HG02610 (cell line): ENCODE results near the gene DGKQ.
"Not testable (repeated sequence)": the region's sequence is repeated elsewhere in the genome, so short reads cannot be mapped to it uniquely, and the experiment has no call there.

ENCODE experiments used
- ATAC-seq: cut with Tn5 transposase; IDR thresholded peaks from one replicate; pipeline ENCODE4 v1.9.1; 2021; ENCODE audit warnings: mild to moderate bottlenecking, moderate library complexity; ENCODE audit not compliant: unreplicated experiment

Gene DGKQ

DNA sequence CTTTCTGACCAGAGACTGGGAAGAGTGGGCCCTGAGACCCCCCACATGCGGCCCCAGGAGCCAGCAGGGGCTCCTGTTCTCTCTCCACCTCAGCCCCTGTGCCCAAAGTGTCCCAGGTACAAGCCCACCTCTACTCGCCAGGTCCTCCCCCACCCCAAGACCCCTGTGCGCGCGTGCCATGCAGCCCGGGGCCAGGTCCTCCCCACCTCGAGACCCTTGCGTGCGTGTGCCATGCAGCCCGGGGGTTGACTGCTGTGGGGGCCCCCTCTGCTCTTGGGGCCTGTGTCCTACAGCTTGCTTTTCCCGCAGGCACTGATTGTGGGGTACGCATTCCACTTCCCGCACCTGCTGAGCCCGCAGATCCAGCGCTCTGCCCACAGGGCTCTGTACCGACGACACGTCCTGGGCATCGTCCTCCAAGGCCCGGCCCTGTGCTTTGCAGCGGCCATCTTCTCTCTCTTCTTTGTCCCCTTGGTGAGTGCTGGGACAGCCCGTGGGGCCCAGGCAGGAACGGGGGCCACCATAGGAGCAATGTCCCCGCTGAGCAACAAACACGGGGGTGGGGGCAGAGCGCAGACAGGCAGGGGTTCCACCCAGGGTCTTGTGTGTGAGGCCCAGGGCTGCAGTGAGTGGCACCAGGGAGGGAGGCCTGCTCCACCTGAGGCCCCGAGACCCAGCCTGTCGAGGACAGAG is 20.3 kb downstream of the DGKQ start:
- ATAC-seq: no peak

DNA sequence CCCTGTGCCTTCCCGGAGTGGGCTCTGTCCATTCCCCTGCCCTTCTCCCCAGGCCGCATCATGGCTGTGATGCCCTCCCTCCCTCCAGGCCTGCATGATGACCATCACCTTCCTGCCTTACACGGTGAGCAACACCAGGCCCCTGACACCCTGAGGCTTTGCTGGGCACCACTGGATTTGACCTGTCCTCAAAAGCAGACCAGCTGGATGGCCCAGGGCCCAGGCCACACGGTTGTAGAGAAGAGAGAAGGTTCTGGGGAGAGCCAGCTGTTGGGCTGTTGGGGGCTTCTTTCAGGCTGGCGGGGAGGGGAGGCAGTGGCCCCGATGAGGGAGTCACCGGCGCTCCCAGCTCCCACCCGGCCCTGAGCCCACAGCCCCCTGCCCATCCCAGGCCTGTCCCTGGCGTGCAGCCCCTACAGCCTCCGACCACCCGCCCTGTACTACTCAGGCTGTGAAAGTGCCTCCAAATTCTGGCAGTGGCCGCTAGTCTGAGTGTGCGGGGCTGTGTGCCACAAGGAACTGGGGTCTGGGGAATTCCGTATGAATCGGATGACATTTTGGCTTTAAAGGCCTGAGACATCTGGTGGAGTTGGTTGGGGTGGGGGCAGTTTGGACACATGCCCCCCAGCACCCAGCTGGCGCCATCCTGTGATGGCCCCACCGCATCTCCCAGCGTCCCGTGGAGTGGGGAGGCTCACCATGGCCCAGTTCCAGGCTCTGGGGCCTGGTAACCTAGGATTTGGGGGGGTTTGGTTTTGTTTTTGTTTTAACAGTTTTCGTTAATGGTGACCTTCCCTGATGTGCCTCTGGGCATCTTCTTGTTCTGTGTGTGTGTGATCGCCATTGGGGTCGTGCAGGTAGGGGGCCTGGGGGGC is 21.5 kb downstream of the DGKQ start:
- no peak for ATAC-seq

DNA sequence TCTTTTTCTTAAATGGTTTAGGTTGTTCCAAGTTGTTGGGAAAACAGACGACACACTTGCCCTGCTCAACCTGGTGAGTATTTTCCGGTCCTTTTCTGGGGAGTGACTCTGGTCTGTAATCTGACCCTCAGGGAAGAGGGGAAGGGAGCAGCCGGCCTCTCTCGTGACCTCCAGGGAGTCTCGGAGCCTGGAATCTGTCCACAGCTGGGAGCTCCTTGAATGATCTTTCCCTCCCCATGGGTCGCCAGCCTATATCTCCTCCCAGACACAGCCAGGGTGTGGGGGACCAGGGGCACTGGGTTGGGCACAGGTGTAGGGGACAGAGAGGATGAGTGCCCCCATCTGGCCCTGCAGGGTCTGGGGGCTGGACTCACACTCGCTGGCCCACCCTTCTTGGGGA is 22.2 kb downstream of the DGKQ start:
- ATAC-seq: no peak

DNA sequence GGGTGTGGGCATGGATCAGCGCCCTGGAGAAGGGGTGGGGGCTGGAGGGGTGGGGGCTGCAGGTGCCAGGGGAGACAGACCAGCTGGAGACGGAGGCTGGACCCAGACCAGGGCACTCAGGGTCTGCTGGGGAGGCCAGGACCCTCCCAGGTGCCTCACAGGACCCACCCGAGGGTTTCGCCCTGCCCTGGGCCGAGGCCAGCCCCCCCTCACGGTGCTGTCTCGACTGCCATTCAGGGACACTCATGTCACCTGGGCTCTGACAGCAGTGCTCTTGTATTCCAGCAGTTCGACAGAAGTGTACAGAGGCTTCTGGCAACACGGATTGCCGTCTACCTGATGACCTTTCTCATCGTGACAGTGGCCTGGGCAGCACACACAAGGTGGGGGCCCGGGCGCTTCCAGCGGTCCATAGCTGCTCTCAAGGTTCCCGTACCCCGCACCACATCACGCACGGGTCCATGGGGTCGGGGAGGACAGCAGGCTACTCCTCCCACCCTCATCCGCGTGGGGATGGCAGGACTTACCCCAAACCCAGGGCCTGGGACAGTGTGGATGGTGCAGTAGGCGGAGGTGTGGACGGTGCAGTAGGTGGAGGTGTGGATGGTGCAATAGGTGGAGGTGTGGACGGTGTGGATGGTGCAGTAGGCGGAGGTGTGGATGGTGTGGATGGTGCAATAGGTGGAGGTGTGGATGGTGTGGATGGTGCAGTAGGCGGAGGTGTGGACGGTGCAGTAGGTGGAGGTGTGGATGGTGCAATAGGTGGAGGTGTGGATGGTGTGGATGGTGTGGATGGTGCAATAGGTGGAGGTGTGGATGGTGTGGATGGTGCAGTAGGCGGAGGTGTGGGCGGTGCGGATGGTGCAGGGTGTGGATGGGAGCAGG is 23.0 kb downstream of the DGKQ start:
- no peak for ATAC-seq

DNA sequence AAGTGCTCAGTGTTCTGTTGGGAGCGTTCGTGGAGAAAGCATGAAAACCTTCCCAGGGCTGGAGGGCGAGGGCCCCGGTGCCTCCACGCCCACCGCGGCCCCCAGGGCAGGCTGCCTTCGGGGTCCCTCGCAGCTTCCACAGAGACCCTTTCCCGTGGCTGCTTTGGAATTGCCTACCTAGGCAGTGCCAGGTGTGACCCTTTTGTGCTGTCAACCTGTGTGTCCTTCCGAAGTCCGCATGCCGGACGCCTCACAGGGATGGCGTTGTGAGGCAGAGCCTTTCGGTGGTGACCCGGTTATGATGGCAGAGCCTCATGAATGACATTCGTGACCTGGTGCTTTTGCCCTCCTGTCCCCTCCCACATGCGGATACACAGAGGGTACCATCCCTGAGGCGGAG is 23.7 kb downstream of the DGKQ start:
- no peak for ATAC-seq

DNA sequence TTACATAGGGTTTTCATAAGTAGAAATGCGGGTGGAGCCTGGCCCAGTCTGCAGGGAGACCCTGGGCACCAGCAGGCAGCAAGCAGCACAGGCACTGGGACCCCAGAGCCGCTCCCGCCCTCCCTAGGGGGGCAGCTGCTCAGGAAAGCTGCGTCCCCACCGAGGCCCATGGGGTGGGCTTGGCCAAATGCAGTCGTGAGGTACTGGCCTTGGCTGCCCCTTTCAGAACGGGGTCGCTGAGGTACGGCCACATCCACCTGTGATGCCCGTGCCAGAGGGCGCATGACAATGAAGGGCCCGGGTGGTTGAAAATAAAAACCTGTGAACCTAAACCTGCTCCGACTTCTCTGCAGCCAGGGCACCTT is 24.5 kb downstream of the DGKQ start:
- ATAC-seq: no peak

DNA sequence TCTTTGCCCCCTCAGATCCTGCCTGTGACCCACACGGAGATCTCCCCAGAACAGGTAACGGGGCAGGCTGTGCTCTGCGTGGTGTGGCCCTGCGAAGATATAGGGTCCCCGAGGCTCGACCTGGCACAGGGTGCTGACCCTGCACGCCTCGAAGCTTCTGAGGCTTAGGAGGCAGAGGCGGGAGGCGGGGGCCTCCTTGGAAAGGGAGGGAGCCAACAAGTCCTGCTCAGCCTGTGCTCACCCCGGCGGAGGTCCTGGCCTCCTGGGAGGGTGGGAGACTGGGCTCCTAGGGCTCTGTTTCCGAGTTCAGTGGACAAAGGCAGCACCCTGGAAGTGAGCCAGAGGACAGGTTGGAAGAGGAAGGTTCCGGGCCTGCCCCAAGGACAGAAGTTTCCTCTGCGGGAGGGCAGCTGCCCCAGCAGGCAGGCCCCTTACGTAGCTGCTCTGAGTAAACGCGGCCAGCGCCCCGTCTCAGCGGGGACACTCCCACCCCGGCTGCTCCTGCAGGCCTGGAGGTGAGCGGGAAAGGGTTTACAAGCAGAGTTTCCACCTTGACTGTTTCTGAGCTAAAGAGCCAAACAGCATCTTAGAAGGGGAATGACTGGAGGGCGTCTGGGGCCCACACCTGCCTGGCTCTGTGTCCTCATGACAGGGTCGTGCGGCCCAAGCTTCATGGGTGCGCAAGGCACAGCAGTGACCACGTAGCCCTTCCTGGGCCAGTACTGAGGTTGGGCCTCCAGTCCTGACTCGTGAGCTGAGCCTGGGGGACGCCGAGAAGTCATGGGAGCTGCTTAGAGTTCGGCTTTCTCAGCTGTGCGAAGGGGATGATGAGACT is 25.1 kb downstream of the DGKQ start:
- ATAC-seq: no peak

DNA sequence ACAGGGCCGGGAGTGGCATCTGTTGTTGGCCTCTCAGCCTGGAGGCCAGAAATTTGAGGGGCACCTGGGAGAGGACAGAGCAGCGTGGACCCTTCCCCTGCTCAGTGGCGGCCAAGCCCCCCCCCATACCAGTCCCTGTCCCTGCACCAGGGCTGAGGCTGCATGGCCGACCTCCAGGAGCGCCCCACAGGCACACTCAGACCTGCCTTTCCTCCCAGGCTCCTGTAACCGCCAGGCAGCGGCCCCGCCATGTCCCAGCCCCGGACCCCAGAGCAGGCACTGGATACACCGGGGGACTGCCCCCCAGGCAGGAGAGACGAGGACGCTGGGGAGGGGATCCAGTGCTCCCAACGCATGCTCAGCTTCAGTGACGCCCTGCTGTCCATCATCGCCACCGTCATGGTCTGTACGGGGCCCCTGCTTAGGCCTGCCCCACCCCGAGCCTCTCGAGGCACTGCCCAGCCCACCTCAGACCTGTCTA is 25.8 kb downstream of the DGKQ start:
- no peak for ATAC-seq

DNA sequence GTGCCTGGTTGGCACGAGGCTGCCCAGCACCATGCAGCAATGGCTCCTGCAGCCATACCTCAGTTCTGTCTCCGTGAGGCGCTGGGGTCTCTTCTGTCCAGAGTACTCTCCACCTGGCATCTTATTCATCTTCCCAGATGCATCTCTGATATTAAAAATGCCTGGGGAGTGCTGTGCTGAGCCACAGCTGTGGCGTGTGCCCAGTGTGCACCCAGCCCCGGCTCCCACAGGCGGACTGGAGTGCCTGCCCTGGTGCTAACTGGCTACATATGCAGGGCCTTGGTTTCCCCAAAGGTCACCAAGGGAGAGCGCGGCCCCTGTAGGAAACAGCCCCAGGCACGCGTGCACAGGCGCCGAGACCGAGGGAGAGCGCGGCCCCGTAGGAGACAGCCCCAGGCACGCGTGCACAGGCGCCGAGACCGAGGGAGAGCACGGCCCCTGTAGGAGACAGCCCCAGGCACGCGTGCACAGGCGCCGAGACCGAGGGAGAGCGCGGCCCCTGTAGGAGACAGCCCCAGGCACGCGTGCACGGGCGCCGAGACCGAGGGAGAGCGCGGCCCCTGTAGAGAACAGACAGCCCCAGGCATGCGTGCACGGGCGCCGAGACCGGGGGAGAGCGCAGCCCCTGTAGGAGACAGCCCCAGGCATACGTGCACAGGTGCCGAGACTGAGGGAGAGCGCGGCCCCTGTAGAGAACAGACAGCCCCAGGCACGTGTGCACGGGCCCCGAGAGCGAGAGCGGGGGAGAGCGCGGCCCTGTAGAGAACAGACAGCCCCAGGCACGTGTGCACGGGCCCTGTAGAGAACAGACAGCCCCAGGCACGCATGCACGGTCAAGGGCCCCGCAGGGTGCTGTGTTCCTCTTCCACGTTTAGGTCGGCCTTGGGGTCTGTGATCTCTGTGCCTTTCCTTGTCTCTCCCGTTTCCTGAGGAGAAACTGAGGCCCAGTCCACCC is 26.6 kb downstream of the DGKQ start:
- ATAC-seq: no peak

DNA sequence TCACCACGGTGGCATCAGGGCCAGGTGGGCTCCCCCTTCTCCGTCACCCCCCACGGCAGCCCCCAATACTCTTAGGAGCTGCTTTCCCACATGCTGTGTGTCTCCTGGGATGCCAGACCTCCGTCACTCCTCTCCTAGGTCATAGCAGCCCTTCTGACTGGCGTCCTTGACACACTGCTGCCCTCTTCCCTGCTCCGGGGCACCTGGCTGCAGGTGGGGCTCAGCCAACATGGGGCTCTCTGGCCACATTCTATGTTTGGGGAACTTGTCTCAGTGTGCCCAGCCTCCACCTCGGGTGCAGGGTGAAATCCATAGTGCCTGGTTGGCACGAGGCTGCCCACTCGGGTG is 27.3 kb downstream of the DGKQ start:
- no peak for ATAC-seq

DNA sequence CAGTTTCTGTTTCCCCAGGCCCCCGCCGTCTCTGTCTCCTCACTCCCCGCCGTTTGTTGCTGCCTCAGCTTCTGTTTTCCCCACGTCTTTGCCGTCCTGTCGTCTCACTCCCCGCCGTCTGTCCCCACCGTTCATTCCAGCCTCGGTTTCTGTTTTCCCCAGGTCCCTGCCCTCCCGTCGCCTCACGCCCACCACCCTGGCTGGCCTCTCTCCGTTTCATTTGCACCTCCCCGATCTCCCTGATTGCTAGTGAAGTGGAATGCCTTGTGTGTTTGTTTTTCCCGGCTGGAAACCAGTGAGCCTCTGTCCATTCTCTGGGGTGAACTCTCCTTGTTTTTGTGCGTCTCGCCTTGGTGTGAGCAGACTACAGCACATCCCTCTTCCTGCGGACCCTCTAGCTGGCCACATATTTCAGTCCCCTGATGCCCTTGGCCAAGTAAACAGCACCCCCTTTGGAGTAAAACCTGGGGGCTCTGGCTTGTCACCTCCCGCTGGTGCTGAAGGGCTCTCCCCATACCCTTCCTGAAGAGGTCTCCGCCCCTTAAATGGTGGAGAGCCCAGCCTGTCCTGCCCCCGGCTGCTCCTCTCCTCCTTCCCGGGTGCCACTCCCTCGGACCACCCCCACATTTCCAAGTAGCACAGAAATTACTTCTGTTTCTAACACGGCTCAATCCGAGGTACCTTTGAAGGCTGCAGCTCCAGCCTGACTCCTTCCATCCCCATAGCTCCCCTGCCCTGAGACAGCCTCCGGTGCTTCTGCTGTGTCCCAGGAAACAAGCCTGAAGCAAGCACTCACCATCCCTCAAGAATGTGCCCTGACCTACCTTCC is 27.9 kb downstream of the DGKQ start:
- no peak for ATAC-seq

DNA sequence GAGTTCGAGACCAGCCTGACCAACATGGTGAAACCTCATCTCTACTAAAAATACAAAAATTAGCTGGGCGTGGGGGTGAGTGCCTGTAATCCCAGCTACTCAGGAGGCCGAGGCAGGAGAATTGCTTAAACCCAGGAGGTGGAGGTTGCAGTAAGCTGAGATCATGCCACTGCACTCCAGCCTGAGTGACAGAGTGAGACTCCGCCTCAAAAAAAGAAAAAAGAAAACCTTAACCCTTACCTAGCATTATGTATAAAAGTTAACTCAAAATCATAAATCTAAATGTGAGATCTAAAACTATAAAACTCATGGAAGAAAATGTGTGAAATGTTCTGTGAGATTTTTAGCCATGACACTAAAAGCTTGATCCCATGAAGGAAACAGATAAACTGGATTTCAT is 33.9 kb downstream of the DGKQ start:
- not testable (repeated sequence) for ATAC-seq

DNA sequence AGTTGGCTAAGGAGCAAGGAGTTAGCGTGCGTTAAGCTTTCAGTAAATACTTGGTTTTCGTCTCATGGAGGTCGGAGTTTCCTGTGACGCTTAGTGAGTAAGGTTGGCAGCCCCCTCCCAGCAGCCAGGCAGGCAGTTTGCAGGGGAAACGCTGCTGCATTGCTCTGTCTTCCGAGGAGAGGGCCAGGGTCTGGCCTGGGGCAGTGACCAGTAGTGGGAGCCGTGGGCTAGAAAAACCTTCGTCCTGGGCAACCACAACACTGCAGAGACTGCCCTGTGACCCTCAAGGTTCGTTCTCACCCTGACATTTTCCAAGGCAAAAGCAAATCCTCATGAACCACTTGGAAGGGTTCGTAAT is 40.7 kb downstream of the DGKQ start:
- ATAC-seq: no peak

DNA sequence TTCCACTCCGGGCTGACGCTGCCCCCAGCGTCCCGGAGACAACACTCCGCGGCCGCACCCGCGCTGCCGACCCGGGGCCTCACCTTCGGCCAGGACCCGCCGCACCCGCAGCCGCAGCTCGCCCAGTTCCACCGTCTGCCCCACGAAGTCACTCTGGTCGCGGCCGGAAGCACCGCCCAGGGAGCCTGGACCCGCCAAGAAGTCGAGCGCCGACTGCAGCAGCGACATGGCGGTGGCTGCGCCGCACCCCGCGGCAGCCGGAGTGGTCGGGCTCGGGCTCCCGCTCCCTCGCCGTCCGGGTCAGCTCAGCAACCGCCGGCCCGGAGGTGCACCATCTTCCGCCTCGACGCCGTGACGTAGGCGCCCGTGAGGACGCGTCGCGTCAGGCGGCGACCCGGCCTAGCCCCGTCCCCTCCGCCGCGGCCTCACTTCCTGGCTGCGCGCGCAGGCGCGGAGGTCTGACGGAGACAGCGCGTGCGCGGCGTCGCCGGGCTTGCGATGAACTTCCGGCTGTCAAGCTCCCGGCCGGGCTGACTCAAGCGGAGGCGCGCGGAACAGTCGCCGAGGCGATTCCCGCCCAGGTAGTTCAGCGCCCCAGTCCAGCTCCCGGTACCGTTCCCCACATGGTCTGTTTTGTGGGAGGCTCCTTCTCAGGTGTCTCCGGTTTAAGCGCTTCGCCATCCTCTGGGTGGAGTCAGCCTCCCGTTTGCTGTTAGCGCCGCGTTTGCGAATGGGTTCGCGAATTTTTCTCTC is 41.2 kb downstream of the DGKQ start, which contains the start of the genes GAK and TMEM175:
Gene GAK (minus strand): TSS at position 357 of the 753 bp plus-strand sequence. CDS start 129 bp downstream, at position 228.
Gene TMEM175 (plus strand): TSS at position 501 of the 753 bp plus-strand sequence. CDS start 15,280 bp downstream, outside the sequence.
- ATAC-seq: peak; percentile 83

DNA sequence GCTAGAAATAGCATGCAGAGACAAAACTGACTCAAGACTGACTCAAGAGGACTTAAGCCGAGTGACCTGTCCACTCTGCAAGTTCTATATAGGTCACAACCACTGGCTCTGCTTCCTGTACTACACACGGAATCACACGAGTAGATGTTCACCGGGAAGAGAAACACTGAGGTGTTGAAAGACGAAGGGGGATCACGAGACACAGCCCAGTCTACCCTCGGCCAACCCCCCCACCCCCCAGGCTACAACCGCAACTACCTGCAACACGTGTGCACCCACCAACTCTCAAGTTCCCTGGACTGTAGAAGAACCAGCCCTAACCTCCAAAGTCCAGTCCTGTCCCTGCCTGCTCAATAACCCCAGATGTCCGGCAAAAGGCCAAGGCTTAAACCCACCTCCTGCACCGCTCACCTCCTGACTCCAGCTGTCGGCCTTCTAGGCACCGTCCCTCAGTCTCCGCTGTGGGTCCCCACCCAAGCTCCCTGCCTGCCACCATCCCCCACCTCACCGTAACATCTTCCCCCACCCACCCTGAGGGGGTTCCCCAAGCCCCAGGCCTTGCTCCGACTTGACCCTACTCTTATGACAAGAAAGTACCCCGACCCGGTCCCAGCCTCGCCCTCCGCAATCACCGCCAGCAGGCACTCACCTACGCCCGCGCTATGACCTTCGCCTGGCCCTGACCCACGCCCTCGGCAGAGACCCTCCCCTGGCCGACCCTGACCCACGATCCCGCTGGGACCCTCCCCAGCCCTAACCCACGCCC is 42.0 kb downstream of the DGKQ start:
- peak; percentile 10 for ATAC-seq

DNA sequence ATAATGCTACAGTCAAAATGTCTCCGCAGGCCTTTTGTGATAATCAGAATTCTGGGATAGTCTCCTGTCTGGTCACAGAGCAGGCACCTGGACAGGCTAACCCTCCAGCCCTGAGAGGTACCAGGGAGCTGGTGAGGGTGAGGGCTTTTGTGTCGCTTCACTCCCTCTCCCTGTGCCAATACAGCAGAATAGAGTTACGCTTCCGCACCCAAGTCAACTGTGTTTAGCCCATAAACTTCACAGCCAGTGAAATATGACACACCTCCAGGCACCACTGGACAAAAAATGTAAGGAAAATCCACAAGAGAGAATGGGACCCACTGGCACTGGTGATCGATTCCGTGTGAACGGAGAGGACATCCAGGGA is 42.6 kb downstream of the DGKQ start:
- ATAC-seq: no peak

DNA sequence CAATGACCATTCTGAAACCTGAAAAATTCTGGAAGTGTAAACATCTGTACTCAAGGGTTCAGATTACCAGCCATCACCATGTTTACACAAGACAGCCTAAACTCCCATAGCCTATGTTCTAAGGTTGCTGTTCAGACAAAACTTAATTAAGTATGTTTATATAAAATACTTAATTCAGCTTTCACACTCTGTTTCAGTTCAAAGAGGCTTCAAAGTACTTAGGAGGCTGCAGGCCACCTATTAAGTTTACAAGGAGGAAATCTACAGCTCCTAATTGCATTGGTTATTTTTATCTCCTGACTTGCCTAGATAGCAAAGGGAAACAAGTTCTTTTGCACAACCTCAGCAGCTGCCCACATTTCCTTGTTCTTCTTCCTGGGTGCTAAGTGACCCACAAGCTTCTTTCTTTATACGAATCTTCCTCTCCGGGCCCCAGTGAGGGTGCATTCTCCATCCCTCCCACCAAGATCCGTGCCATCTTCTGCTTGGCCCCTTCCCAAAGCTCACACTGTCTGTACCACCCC is 43.3 kb downstream of the DGKQ start:
- ATAC-seq: no peak
